Activated CD4-positive, alpha-beta T cell treated with anti-CD3 and anti-CD28 coated beads, Interleukin-2, amount 50 U/mL, for 24 hours (primary cell): ENCODE measurements around the gene NDUFAF5.

Experiments
- DNase-seq, 2 donors: peaks; one replicate each; pipeline ENCODE4 v3.0.0-alpha.2; 2020; ENCODE audit warnings: low read depth in 1 of 2, low spot score in 1 of 2

NDUFAF5 gene

DNA sequence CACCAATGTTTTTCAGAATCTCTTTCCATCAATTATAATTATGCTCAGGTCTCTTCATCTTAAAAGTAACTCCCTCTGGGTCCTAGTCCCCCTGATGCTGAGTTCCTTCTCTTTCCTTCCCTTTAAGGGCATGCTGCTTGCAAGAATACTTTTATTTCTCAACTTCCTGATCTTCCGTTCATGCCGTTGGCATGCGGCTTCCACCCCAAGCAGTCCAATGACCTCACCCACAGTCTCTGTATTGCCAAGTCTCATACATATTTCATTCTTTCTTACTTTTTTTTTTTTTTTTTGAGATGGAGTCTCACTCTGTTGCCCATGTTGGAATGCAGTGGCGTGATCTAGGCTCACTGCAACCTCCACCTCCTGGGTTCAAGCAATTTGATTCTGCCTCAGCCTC is 83.5 kb downstream of the NDUFAF5 start:
- DNase-seq = no peak

DNA sequence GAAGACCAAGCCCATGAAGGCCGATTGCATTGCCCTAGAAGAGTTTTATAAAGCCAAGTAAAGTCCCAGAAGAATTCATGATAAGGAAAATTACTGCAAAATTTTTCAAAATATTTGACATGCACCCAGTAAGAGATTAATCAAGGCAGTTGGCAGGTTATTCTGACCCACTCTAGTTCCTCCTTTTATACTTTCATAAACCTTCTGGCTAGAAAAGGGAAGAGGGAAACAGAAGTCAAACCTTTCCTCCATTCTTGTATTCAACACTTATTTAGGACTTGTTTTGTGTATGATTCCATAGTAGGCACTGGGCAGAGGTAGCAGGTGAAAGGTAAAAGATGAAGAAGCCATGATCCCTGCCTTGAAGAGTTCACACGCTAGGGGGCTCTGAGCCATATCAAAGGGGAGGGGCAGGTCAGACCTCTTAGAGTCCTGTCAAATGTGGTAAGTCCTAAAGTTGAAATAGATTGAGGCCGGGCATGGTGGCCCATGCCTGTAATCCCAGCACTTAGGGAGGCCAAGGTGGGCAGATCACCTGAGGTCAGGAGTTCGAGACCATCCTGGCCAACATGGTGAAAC is 85.4 kb downstream of the NDUFAF5 start:
- no peak for DNase-seq
